OCI-LY3 (cell line): ENCODE data around the gene GNB5.

Source experiments
- EZH2phosphoT487 ChIP-seq: fragments of 200-600 bp; shearing (Covaris generic); IDR thresholded peaks from 2 replicates; pipeline ENCODE4 v1.6.1; 2018; ENCODE audit warnings: antibody characterized with exemption, mixed run types, low read depth
- TF ChIP-seq, protein P1 (sequence below): fragments of 200-600, 300-600 bp; sonication (generic); IDR thresholded peaks from 2 replicates; pipeline ENCODE4 v1.5.1; 2014; ENCODE audit warnings: antibody characterized with exemption, low read length, low read depth

GRCh38 chr15:52115598-52116427 is 75.4 kb downstream of the GNB5 start:
- TF ChIP-seq, protein P1, sequence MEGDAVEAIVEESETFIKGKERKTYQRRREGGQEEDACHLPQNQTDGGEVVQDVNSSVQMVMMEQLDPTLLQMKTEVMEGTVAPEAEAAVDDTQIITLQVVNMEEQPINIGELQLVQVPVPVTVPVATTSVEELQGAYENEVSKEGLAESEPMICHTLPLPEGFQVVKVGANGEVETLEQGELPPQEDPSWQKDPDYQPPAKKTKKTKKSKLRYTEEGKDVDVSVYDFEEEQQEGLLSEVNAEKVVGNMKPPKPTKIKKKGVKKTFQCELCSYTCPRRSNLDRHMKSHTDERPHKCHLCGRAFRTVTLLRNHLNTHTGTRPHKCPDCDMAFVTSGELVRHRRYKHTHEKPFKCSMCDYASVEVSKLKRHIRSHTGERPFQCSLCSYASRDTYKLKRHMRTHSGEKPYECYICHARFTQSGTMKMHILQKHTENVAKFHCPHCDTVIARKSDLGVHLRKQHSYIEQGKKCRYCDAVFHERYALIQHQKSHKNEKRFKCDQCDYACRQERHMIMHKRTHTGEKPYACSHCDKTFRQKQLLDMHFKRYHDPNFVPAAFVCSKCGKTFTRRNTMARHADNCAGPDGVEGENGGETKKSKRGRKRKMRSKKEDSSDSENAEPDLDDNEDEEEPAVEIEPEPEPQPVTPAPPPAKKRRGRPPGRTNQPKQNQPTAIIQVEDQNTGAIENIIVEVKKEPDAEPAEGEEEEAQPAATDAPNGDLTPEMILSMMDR: no peak
- no peak for TF ChIP-seq EZH2phosphoT487
